Left ventricle myocardium inferior (tissue), 1 donor: ENCODE measurements around the gene BEST4. TPM values are rescaled to one million over a fixed set of nuclear protein-coding genes. Genes with fewer than 3 reads are reported as not detected.
"Not testable (repeated sequence)": the region's sequence is repeated elsewhere in the genome, so short reads cannot be mapped to it uniquely, and the experiment has no call there.

ENCODE experiments used
- DNase-seq: peaks from one replicate; pipeline ENCODE4 v3.0.0-alpha.2; 2020
- H3K27ac ChIP-seq: fragments of 200-600 bp; replicated peaks from 2 replicates; pipeline ENCODE4 v1.8.0; 2021
- H3K27me3 ChIP-seq: fragments of 200-600 bp; 2 replicates; pipeline ENCODE4 v1.8.0; 2021; ENCODE audit warnings: low read depth
- H3K36me3 ChIP-seq: fragments of 200-600 bp; 2 replicates; pipeline ENCODE4 v1.8.0; 2021
- H3K4me1 ChIP-seq: fragments of 200-600 bp; 2 replicates; pipeline ENCODE4 v1.8.0; 2021
- H3K4me3 ChIP-seq: fragments of 200-600 bp; 2 replicates; pipeline ENCODE4 v1.8.0; 2021; ENCODE audit warnings: mild to moderate bottlenecking, moderate library complexity
- H3K9me3 ChIP-seq: fragments of 200-600 bp; replicated peaks from 2 replicates; pipeline ENCODE4 v1.8.0; 2021
- intact Hi-C: fragments of 100-400 bp; cut with micrococcal nuclease; formaldehyde crosslinking; loops from one replicate; pipeline ENCODE4 v1.11.0; 2022
- total RNA-seq: library from RNA; stranded (reverse); fragmentation: NEBNext Ultra II Directional; extraction: Animal tissue kit (Norgen Biotek cat#: 25700); gene quantifications from one replicate; pipeline ENCODE4 v1.2.1, GENCODE V29; 2021
- TF ChIP-seq, protein P1 (sequence below): fragments of 200-600 bp; IDR thresholded peaks from 2 replicates; pipeline ENCODE4 v1.8.0; 2021; ENCODE audit warnings: antibody characterized with exemption, mild to moderate bottlenecking, borderline replicate concordance
- donor health status: DM: no; HTN: yes; CAD: no; lungs with severe emphysema.

The BEST4 gene
- total RNA-seq, 1 donor from 2014 or later = 0.11 TPM

DNA sequence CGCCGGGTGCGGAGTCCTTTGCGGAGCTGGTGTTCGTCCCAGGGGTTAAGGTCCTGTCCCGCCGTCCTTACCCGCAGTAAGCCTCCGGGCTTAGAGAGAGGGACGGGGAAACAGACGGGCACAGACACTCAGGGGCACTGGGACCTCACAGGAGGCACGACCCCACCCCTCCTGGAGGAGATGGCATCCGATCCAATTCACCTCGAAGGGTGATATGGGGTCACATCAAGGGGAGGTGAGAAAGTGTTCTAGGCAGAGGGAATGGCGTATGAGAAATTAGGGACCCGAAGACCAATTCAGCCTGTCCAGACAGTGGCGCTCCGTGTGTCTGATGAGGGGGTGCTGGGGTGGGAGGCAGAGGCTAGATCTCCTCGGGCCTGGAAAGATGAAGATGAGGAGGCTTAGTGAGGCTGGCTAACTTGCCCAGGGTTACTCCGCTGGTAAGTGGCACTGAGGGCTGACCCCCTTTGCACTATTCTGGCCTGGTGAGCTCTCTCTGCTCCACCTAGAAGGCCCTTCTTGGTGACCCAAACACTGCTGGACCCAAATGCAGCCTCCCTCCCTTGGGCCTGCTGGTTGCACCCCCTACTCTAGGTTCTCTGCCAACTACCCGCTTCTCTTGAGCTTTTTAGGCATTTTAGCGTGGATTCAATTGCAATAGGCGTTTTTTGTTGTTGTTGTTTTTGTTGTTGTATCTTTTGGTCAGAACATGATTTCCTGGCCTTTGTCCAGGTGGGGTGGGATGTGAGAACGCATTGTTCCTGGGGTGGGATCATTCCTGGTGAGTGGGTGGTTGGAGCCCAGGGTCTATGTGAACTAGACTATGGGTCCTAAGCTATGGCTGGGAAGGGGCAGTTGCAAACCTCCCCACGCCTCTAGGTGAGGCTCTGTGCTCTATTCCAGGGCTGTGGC is 32.6 kb upstream of the BEST4 start:
- Histone ChIP-seq H3K4me3 (peak overlapping the region; percentile 72), H3K36me3 (no peaks in the 10 kb centered on the region), H3K9me3 (no peaks in the 10 kb centered on the region), H3K27ac (peak overlapping the region; percentile 94), H3K27me3 (no peaks in the 10 kb centered on the region), H3K4me1 (peaks cover 24% of the 10 kb centered on the region)
- TF ChIP-seq, protein P1, sequence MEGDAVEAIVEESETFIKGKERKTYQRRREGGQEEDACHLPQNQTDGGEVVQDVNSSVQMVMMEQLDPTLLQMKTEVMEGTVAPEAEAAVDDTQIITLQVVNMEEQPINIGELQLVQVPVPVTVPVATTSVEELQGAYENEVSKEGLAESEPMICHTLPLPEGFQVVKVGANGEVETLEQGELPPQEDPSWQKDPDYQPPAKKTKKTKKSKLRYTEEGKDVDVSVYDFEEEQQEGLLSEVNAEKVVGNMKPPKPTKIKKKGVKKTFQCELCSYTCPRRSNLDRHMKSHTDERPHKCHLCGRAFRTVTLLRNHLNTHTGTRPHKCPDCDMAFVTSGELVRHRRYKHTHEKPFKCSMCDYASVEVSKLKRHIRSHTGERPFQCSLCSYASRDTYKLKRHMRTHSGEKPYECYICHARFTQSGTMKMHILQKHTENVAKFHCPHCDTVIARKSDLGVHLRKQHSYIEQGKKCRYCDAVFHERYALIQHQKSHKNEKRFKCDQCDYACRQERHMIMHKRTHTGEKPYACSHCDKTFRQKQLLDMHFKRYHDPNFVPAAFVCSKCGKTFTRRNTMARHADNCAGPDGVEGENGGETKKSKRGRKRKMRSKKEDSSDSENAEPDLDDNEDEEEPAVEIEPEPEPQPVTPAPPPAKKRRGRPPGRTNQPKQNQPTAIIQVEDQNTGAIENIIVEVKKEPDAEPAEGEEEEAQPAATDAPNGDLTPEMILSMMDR = no peak
- intact Hi-C loops = no loop called here
- DNase-seq = no peak

DNA sequence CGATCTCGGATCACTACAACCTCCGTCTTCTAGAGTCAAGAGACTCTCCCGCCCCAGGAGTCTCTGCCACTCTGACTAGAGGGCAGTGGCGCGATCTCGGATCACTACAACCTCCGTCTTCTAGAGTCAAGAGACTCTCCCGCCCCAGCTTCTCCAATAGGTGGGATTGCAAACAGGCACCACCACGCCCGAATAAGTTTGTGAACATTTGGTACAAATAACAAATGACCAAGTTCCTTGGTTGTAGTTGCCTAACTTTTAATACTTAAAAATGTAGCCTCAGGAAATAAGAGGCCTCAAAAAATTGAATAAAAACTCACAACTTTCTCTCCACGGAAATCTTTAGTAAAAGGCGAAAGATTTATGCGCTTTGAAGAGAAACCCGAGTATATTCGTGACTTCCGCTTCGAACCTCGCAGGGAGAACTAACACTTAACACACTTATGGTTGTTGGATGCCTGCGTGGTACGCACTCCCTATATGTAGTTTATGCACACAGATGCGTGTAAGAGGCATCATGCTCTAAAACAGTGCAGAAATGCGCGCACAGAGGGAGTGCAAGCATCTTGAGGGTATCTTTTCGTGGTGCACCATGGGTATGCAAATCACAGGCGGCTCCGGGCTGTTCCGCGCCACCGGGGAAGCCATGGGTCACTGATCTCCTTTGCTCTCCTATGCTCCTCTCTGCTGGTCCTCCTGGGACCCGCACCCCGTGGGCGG is 31.8 kb upstream of the BEST4 start:
- Histone ChIP-seq H3K36me3 (no peaks in the 10 kb centered on the region), H3K9me3 (no peaks in the 10 kb centered on the region), H3K27me3 (no peaks in the 10 kb centered on the region), H3K27ac (peak overlapping the region; percentile 94), H3K4me3 (peak overlapping the region; percentile 72), H3K4me1 (peaks cover 24% of the 10 kb centered on the region)
- DNase-seq = peak; percentile 79
- intact Hi-C loops = no loop called here
- TF ChIP-seq, protein P1 = no peak

DNA sequence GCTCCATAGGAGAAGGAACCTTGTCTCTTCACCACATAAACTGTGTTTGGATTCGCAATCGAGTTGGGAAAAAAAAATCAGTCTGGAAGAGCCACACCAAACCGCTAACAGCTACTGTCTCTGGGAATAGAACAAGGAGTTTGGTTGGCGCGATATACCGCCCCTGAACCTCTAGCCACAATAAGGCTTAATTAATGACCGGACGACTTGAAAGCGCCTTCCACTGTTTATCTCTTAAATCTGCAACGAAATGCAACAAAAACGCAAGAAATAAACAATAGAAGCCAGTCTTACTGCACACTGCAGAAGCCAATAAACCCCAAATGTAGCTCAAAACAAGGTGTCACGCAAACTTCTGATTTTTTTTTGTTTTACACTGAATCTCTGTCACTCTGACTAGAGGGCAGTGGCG is 31.2 kb upstream of the BEST4 start:
- DNase-seq = peak; percentile 11
- Histone ChIP-seq H3K27me3 (no peaks in the 10 kb centered on the region), H3K27ac (peak overlapping the region; percentile 94), H3K4me1 (peaks cover 30% of the 10 kb centered on the region), H3K36me3 (no peaks in the 10 kb centered on the region), H3K9me3 (no peaks in the 10 kb centered on the region), H3K4me3 (peak overlapping the region; percentile 72)
- TF ChIP-seq, protein P1 = no peak
- intact Hi-C loops = no loop called here

DNA sequence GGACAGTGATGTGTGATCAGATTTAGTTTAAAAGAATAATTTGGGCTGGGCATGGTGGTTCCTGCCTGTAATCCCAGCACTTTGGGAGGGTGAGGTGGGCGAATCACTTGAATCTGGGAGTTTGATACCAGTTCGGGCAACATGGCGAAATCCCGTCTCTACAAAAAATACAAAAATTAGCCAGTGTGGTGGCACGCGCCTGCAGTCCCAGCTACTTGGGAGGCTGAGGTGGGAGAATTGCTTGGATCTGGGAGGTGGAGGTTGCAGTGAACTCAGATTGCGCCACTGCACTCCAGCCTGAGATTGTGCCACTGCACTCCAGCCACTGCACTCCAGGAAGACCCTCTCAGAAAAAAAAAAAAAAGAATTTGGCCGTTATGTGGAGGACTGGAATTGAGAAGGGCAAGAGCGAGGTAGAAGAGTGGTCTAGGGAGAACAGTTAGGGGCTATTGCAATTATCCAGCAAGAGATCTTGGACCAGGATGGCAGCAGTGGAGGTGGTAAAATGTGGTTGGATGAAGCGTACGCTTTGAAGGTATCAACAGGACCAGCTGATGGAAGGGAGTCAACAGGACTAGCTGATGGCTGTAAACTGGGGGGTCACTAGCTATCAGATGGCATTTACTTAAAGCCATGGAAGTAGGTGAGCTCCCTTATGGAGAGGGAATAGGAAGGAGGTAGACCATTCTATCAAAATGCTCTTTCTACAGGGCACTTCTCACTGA is 30.0 kb upstream of the BEST4 start:
- DNase-seq = peak; percentile 3
- H3K9me3 ChIP-seq = no peaks in the 10 kb centered on the region
- no peaks in the 10 kb centered on the region for H3K27me3 ChIP-seq
- no peaks in the 10 kb centered on the region for H3K36me3 ChIP-seq
- peak overlapping the region; percentile 94 for H3K27ac ChIP-seq
- H3K4me1 ChIP-seq = peaks cover 43% of the 10 kb centered on the region
- TF ChIP-seq, protein P1 = no peak
- intact Hi-C loops = no loop called here
- no peak overlapping the region for H3K4me3 ChIP-seq

DNA sequence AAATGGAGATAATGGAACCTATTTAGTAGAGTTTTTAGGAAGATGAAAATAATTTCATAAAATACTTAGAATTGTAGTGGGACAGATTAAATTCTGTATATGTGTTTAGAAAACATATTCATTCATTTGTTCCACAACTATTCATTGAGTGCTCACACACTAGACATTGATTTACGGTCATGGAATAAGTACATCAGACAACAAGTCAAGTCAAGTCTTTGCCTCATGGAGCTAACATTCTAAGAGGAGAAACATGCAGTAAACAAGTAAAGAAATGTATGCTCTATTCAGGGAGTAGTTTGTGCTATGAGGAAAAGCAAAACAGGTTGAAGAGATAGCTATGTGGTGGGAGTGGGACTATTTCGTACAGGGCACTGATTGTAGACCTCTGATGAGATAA is 29.3 kb upstream of the BEST4 start:
- H3K4me3 ChIP-seq = no peak overlapping the region
- TF ChIP-seq, protein P1 = no peak
- intact Hi-C loops = no loop called here
- no peaks in the 10 kb centered on the region for H3K27me3 ChIP-seq
- DNase-seq = no peak
- H3K36me3 ChIP-seq = no peaks in the 10 kb centered on the region
- no peaks in the 10 kb centered on the region for H3K9me3 ChIP-seq
- no peak overlapping the region for H3K27ac ChIP-seq
- peaks cover 47% of the 10 kb centered on the region for H3K4me1 ChIP-seq

DNA sequence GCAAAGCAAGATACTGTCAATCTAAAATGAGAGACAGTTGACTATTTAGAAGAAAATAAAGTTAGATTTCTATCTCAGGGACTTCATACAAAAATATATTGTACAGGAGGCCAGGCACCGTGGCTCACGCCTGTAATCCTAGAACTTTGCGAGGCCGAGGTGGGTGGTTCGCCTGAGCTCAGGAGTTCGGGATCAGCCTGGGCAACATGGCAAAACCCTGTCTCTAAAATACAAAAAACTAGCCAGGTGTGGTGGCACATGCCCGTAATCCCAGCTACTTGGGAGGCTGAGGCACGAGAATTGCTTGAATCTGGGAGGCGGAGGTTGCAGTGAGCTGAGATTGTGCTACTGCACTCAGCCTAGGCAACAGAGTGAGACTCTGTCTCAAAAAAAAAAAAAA is 28.0 kb upstream of the BEST4 start:
- DNase-seq = peak; percentile 7
- H3K4me1 ChIP-seq = peaks cover 55% of the 10 kb centered on the region
- intact Hi-C loops, H3K36me3 ChIP-seq, H3K27ac ChIP-seq, H3K27me3 ChIP-seq, H3K4me3 ChIP-seq, H3K9me3 ChIP-seq: not testable (repeated sequence)
